Retinal pigment epithelial cell (primary cell): ENCODE results near the gene CLEC9A.

Experiments used
- DNase-seq: peaks from one replicate; pipeline ENCODE4 v3.0.0-alpha.2; 2010; ENCODE audit warnings: low read depth
- H3K4me3 ChIP-seq: 2 replicates; pipeline ENCODE4 v1.5.1; 2011; ENCODE audit warnings: mild to moderate bottlenecking, low read length, control low read depth, moderate library complexity
- TF ChIP-seq, protein P1 (sequence below): conservative IDR thresholded peaks from 2 replicates; pipeline ENCODE4 v1.5.1; 2011; ENCODE audit warnings: low read depth, low read length, control low read depth, inconsistent platforms

Gene CLEC9A

DNA sequence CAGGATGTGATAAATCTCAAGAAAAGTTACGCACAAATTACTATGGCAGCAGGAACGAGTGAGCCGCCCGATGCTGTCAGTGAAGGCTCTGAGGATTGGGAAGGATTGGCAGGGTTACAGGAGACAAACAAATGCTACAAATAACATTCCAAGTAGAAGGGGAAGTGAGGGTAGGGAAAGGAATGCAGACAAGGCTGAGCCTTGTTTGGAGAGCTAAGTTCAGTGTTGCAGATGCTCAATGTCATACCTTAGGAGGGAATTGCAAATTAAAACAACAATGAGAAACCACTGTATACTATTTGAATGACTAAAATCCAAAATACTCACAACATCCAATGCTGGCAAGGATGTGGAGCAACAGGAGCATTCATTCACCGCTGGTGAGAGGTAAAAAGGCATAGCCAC is 1.3 kb downstream of the CLEC9A start:
- no peak overlapping the region for H3K4me3 ChIP-seq
- TF ChIP-seq, protein P1, sequence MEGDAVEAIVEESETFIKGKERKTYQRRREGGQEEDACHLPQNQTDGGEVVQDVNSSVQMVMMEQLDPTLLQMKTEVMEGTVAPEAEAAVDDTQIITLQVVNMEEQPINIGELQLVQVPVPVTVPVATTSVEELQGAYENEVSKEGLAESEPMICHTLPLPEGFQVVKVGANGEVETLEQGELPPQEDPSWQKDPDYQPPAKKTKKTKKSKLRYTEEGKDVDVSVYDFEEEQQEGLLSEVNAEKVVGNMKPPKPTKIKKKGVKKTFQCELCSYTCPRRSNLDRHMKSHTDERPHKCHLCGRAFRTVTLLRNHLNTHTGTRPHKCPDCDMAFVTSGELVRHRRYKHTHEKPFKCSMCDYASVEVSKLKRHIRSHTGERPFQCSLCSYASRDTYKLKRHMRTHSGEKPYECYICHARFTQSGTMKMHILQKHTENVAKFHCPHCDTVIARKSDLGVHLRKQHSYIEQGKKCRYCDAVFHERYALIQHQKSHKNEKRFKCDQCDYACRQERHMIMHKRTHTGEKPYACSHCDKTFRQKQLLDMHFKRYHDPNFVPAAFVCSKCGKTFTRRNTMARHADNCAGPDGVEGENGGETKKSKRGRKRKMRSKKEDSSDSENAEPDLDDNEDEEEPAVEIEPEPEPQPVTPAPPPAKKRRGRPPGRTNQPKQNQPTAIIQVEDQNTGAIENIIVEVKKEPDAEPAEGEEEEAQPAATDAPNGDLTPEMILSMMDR: no peak
- DNase-seq: peak; percentile 11

DNA sequence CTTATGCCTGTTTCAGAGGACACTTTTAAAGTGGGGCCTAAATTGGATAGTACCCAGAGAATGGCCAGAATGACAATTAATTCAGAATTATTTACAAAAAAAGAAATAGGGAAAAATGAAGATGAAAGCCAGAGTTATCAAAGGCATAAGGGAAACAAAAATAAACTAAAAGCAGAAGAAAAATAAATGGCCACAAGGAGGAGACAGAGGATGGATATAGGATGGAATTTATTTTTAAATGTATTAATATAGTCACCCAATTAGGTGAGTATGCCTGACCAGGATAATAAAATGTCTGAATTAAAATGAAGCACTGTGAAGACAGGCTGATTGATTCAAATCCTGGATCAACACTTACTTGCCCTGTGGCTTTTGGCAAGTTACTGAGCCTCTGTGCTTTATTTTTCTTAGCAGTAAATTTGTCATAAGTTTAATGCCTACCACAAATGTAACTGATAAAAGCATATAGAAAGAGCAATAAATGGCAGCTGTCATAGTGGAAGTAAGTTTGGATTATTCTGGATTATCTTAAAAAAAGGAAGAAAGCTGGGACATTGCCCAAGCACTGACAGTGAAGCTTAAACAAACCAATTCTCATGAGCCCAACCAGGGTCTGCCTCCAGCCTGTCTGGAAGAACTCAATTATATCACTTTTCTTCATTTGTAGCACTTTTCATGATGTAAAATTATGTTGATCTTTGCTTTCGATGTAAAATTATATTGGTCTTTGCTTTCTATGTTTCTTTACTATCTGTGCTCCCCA is 3.5 kb downstream of the CLEC9A start:
- no peak for DNase-seq

DNA sequence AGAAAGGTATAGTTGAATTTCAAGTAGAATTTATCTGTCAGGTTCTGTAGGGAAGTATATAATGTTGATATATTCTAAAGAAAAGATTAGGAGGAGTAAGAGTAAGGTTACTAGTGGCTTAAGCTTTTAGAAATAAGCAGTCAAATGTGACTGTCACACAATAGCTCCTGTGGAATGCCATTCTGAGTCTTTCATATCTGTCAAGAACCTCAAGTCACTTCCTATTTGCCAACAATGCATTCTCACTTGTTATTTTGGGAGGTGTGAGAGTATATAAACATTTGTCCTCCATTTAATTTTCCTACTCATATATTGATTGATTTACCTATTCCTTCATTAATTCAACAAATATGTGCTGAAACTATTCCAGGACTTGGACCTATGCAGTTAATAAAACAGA is 11.7 kb downstream of the CLEC9A start:
- DNase-seq: no peak
- TF ChIP-seq, protein P1: no peak
- H3K4me3 ChIP-seq: no peak overlapping the region

More for the DNA sequence above, 3.5 kb downstream of the CLEC9A start:
- TF ChIP-seq, protein P1: peak; percentile 41
- no peak overlapping the region for H3K4me3 ChIP-seq

DNA sequence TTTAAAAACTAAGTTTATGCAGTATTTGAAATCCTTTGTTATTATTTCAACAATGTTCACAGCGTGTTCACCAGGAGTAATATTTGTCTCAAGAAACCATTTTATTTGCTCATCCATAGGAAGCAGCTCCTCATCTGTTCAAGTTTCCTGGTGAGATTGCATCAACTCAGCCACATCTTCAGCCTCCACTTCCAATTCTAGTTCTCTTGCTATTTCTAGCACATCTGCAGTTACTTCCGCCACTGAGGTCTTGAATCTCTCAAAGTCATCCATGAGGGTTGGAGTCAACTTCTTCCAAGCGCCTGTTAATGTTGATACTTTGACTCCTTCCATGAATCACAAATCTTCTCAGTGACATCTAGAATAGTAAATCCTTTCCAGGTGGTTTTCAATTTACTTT is 18.0 kb downstream of the CLEC9A start:
- no peak overlapping the region for H3K4me3 ChIP-seq
- DNase-seq: no peak
- TF ChIP-seq, protein P1: no peak

DNA sequence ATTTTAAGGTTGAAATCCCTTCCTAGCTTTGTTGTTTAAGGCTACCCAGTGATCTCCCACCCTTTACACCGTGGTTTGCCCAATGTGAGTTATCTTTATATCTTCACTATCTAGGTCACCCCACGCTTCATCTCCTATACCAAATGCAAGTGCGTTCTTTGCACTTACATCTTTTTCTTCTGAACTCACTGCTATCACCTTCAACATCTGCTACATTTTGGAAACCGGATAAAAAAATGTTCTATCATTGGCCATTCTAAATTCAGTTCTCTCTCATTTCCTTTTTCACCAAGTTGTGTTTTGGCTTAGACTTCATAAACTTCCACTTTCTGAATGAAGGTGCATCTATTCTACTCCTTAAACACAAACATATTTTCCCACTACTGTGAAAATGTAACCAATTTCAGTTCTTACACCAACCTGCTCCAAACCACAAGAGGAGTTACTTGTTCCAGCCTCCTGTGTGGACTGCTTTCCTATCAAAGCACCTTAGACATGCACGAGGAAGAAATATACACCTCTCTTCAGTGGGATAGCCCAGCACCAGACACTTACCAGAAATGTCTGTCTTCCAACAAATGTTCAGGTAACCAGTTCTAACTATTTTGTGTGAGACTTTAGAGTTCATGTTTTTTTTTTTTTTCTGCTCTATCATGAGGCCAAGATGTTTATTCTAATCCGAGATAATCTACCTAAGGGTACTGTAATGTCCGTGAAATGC is 21.9 kb downstream of the CLEC9A start:
- H3K4me3 ChIP-seq: no peak overlapping the region
- no peak for DNase-seq
- TF ChIP-seq, protein P1: no peak

DNA sequence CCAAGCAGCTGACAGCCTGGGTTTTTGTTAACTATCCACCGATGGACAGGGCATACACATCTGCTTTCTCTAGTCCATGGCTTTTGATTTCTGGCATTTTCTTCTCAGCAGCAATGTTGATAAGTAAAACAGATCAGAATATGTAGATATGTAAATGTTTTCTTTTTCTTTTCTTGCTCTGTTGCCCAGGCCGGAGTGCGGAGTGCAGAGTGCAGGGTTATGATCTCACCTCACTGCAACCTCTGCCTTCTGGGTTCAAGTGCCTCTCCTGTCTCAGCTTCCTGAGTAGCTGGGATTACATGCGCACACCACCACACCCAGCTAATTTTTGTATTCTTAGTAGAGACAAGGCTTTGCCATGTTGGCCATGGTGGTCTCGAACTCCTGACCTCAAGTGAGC is 27.9 kb downstream of the CLEC9A start:
- DNase-seq: no peak
- H3K4me3 ChIP-seq: no peak overlapping the region
- TF ChIP-seq, protein P1: no peak

DNA sequence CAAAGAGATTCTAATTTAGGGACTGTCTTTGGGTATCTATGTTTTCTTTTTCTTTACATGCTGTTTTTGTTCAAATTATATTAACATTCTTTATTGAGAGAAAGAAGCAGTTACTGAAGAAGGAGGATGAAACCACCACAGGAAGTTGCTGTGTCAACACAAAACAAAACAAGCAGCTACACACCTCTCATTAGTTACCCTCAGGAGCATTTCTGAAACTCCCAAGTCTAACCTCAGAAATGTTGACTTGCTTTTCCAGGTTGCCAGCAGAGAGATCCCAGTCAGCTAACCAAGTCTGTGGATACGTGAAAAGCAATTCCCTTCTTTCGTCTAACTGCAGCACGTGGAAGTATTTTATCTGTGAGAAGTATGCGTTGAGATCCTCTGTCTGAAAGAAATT is 34.8 kb downstream of the CLEC9A start:
- TF ChIP-seq, protein P1: no peak
- DNase-seq: no peak
- no peak overlapping the region for H3K4me3 ChIP-seq
